Neuronal stem cell (in vitro differentiated cells): ENCODE data around the gene TXNDC11.
A peak's percentile ranks its signal among the peaks of the same experiment; 100 is the strongest.

Source experiments
- DNase-seq: peaks from one replicate; pipeline ENCODE4 v3.0.0-alpha.2; 2013; ENCODE audit warnings: low spot score
- H2AFZ ChIP-seq: one replicate; pipeline ENCODE4 v1.6.1; 2013; ENCODE audit warnings: mild to moderate bottlenecking, low read length, inconsistent platforms
- H2AK5ac ChIP-seq: 2 replicates; pipeline ENCODE4 v1.6.1; 2013; ENCODE audit warnings: low read depth, mild to moderate bottlenecking, inconsistent platforms, low read length, moderate library complexity, mixed read lengths
- H2BK120ac ChIP-seq: 2 replicates; pipeline ENCODE4 v1.6.1; 2013; ENCODE audit warnings: low read depth, mild to moderate bottlenecking, inconsistent platforms, low read length, moderate library complexity, mixed read lengths
- H2BK12ac ChIP-seq: one replicate; pipeline ENCODE4 v1.6.1; 2013; ENCODE audit warnings: low read length, inconsistent platforms
- H2BK15ac ChIP-seq: 2 replicates; pipeline ENCODE4 v1.6.1; 2013; ENCODE audit warnings: mild to moderate bottlenecking, low read length, inconsistent platforms, mixed read lengths
- H2BK5ac ChIP-seq: one replicate; pipeline ENCODE4 v1.6.1; 2013; ENCODE audit warnings: inconsistent platforms, mild to moderate bottlenecking, low read length, moderate library complexity
- H3K14ac ChIP-seq: one replicate; pipeline ENCODE4 v1.6.1; 2013; ENCODE audit warnings: low read length, inconsistent platforms
- H3K18ac ChIP-seq: 2 replicates; pipeline ENCODE4 v1.6.1; 2013; ENCODE audit warnings: low read length, inconsistent platforms
- H3K23ac ChIP-seq: 2 replicates; pipeline ENCODE4 v1.6.1; 2013; ENCODE audit warnings: low read depth, mild to moderate bottlenecking, mixed read lengths, low read length, inconsistent platforms; ENCODE audit not compliant: poor library complexity
- H3K27ac ChIP-seq: replicated peaks from 3 replicates; pipeline ENCODE4 v1.5.1; 2013; ENCODE audit warnings: low read length, inconsistent platforms
- H3K27me3 ChIP-seq, 3 experiments: 2 replicates each; pipeline ENCODE4 v1.6.1; 2013; ENCODE audit warnings: low read length in 3 of 3, mild to moderate bottlenecking in 2 of 3, inconsistent platforms in 1 of 3, low read depth in 1 of 3, mixed read lengths in 1 of 3, moderate library complexity in 1 of 3; ENCODE audit not compliant: control insufficient read depth in 3 of 3, insufficient read depth in 3 of 3
- H3K36me3 ChIP-seq, 2 donors: replicated peaks in 1 of 2; 2 replicates each; pipeline ENCODE4 v1.6.1; 2013; ENCODE audit warnings: low read length in 2 of 2; ENCODE audit not compliant: control insufficient read depth in 2 of 2, insufficient read depth in 2 of 2
- H3K4ac ChIP-seq: 2 replicates; pipeline ENCODE4 v1.6.1; 2013; ENCODE audit warnings: inconsistent platforms, mild to moderate bottlenecking, low read length, moderate library complexity
- H3K4me1 ChIP-seq, 2 donors: 1 replicate in 1 of 2; 2 replicates in 1 of 2; pipeline ENCODE4 v1.6.1; 2013; ENCODE audit warnings: low read length in 2 of 2, low read depth in 1 of 2; ENCODE audit not compliant: control insufficient read depth in 2 of 2, insufficient read depth in 1 of 2
- H3K4me2 ChIP-seq: one replicate; pipeline ENCODE4 v1.6.1; 2013; ENCODE audit warnings: mild to moderate bottlenecking, low read length, inconsistent platforms; ENCODE audit not compliant: insufficient read depth, poor library complexity, severe bottlenecking
- H3K4me3 ChIP-seq, 2 donors: 2 replicates each; pipeline ENCODE4 v1.5.1; 2013; ENCODE audit warnings: low read length in 2 of 2, mild to moderate bottlenecking in 2 of 2, inconsistent platforms in 1 of 2, moderate library complexity in 1 of 2
- H3K79me1 ChIP-seq: one replicate; pipeline ENCODE4 v1.6.1; 2013; ENCODE audit warnings: low read depth, mild to moderate bottlenecking, inconsistent platforms, low read length, moderate library complexity
- H3K9ac ChIP-seq: one replicate; pipeline ENCODE4 v1.6.1; 2013; ENCODE audit warnings: mild to moderate bottlenecking, low read depth, low read length, inconsistent platforms; ENCODE audit not compliant: poor library complexity
- H3K9me3 ChIP-seq, 2 donors: replicated peaks in 1 of 2; 2 replicates each; pipeline versions ENCODE3 to v1.6.1; 2013; ENCODE audit warnings: low read length in 2 of 2, mild to moderate bottlenecking in 2 of 2, inconsistent platforms in 1 of 2, low read depth in 1 of 2, mixed read lengths in 1 of 2, moderate library complexity in 1 of 2; ENCODE audit not compliant: control insufficient read depth in 2 of 2, insufficient read depth in 1 of 2
- H4K8ac ChIP-seq: one replicate; pipeline ENCODE4 v1.6.1; 2013; ENCODE audit warnings: low read depth, mild to moderate bottlenecking, inconsistent platforms, low read length, moderate library complexity
- H4K91ac ChIP-seq: one replicate; pipeline ENCODE4 v1.6.1; 2013; ENCODE audit warnings: low read length, low read depth, mild to moderate bottlenecking, inconsistent platforms; ENCODE audit not compliant: poor library complexity
- WGBS, 2 donors: extraction: QIAGEN DNeasy Blood & Tissue Kit; methylation state at CpG; one replicate each; pipeline ENCODE4 v1.1.7; 2013; ENCODE audit warnings: missing lambda C conversion rate in 2 of 2, mixed read lengths in 1 of 2; ENCODE audit not compliant: insufficient read length in 2 of 2, insufficient replicate concordance in 1 of 2; ENCODE audit errors: extremely low coverage in 2 of 2; 5-methylcytosine and 5-hydroxymethylcytosine counted together

The TXNDC11 gene

DNA sequence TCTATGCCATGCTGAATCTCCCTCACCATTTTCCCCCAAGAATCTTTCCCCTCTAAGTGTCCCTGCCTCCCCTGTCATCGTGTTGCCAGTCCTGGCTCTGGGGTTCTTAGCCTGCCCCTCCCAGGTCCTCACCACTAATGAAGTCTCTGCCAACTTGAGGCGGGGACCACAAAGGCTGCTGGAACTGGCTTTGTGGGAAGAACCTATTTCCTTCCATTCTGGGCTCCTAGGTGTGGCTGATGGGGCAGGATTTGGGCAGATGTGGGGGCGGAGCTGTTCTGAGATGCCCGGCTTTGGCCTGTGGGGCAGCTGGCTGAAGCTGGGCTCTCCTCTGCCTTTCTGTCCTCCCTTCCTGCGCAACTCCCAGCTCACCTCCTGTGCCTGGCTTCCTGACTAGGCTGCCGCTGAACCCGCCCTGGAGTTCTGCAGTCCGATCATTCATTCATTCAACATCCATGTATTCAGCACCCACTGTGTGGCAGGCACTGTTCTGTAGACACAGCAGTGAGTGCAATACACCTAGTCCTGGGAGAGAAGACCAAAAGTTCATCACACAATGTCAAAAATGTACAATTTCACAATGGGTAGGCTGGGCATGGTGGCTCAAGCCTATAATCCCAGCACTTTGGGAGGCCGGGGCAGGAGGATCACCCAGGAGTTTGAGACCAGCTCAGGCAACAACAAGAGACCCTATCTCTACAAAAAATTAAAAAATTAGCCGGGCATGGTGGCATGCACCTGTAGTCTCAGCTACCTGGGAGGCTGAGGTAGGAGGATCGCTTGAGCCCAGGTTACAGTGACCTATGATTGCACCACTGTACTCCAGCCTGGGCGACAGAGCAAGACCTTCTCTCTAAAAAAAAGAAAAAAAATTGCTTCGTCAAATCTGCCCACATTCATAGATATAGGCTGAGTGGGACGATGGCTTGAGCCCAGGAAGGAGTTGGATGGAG, 76.3 kb downstream of the TXNDC11 start:
- H2BK15ac ChIP-seq = peak overlapping the region; percentile 84
- WGBS, 2 donors = no CpG with 5 or more reads among the region's 14 CpGs
- H3K27ac ChIP-seq = no peak overlapping the region
- H3K9me3 ChIP-seq = no peaks in the 10 kb centered on the region
- no peak for DNase-seq
- H3K27me3 ChIP-seq = no peaks in the 10 kb centered on the region
- no peak overlapping the region for H2BK120ac ChIP-seq
- H2AK5ac ChIP-seq = peak overlapping the region; percentile 78
- peak overlapping the region; percentile 21 for H2BK5ac ChIP-seq
- no peak overlapping the region for H4K8ac ChIP-seq
- H3K4me1 ChIP-seq = peaks cover 24 to 29% of the 10 kb centered on the region in 2 donors
- no peak overlapping the region for H3K4me2 ChIP-seq
- no peak overlapping the region for H3K14ac ChIP-seq
- no peak overlapping the region for H3K4ac ChIP-seq
- H2BK12ac ChIP-seq = no peak overlapping the region
- H3K4me3 ChIP-seq = no peak overlapping the region
- H3K79me1 ChIP-seq = peaks cover 18% of the 10 kb centered on the region
- H3K36me3 ChIP-seq = peaks cover 2 to 8% of the 10 kb centered on the region in 2 donors
- H3K23ac ChIP-seq = no peak overlapping the region
- no peak overlapping the region for H3K9ac ChIP-seq
- H2AFZ ChIP-seq = no peak overlapping the region
- H4K91ac ChIP-seq = no peak overlapping the region
- peak overlapping the region; percentile 21 for H3K18ac ChIP-seq

DNA sequence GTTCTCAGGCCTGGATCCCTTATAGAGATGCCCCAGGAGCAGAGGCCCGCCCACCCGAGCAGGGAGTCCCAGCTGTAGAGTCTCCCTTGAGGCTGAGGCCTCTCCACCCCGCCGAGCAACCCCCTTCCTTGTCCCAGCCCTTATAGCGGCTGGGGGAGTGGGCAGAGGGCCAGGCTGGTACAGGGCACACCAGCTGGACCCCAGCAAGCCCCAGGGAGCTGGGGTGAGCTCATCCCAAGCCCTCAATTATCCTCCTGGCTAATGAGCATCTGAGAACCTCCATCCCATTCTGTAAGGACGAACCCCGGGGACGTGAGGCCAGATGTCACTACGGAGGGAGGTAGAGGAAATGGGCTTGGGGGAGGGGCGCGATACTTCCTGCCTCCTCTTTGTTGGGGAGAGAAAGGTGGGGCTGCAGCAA, 77.6 kb downstream of the TXNDC11 start:
- Histone ChIP-seq H3K4me1 (peaks cover 20% of the 10 kb centered on the region in 2 donors), H3K18ac (peak overlapping the region; percentile 70), H3K36me3 (no peaks in the 10 kb centered on the region), H2BK5ac (no peak overlapping the region), H3K4ac (no peak overlapping the region), H4K91ac (no peak overlapping the region), H3K27ac (peak overlapping the region; percentile 37), H2AK5ac (peak overlapping the region; percentile 83), H3K23ac (peak overlapping the region; percentile 85), H3K4me3 (no peak overlapping the region), H3K4me2 (peak overlapping the region; percentile 25), H3K9me3 (no peaks in the 10 kb centered on the region), H4K8ac (no peak overlapping the region), H2BK120ac (no peak overlapping the region), H3K14ac (no peak overlapping the region), H2BK12ac (peak overlapping the region; percentile 84), H2AFZ (peak overlapping the region; percentile 77), H3K9ac (no peak overlapping the region), H2BK15ac (peak overlapping the region; percentile 91), H3K27me3 (no peaks in the 10 kb centered on the region), H3K79me1 (peaks cover 10% of the 10 kb centered on the region)
- no peak for DNase-seq
- WGBS, 2 donors = no CpG with 5 or more reads among the region's 11 CpGs

DNA sequence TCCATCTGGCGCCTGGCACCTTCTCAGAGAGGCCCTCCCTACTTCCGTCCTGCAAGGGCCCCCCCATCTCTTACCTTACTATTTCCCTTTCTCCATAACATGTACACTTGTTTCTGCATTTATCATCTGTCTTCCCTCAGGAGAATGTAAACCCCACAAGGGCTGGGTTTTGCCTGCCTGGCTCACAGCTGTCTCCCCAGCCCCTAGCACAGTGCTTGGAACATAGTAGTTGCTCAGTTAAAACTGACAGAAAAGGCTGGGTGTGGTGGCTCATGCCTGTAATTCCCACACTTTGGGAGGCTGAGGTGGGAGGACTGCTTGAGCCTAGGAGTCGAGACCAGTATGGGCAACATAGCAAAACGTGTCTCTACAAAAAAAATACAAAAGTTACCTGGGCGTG, 80.1 kb downstream of the TXNDC11 start:
- no CpG with 5 or more reads among the region's 5 CpGs for WGBS, 2 donors
- H3K4me3 ChIP-seq = no peak overlapping the region
- no peak overlapping the region for H3K14ac ChIP-seq
- DNase-seq = no peak
- H4K8ac ChIP-seq = no peak overlapping the region
- no peaks in the 10 kb centered on the region for H3K36me3 ChIP-seq
- H3K9me3 ChIP-seq = no peaks in the 10 kb centered on the region
- peaks cover 0 to under 1% (median 0%) of the 10 kb centered on the region in 3 experiments for H3K27me3 ChIP-seq
- no peak overlapping the region for H3K23ac ChIP-seq
- no peak overlapping the region for H3K27ac ChIP-seq
- no peak overlapping the region for H2BK15ac ChIP-seq
- H3K9ac ChIP-seq = no peak overlapping the region
- no peak overlapping the region for H2BK12ac ChIP-seq
- no peak overlapping the region for H2BK120ac ChIP-seq
- no peak overlapping the region for H4K91ac ChIP-seq
- H2BK5ac ChIP-seq = no peak overlapping the region
- H2AK5ac ChIP-seq = no peak overlapping the region
- no peak overlapping the region for H3K4me2 ChIP-seq
- peaks cover 10 to 15% of the 10 kb centered on the region in 2 donors for H3K4me1 ChIP-seq
- no peak overlapping the region for H3K4ac ChIP-seq
- no peak overlapping the region for H2AFZ ChIP-seq
- H3K79me1 ChIP-seq = no peaks in the 10 kb centered on the region
- no peak overlapping the region for H3K18ac ChIP-seq

DNA sequence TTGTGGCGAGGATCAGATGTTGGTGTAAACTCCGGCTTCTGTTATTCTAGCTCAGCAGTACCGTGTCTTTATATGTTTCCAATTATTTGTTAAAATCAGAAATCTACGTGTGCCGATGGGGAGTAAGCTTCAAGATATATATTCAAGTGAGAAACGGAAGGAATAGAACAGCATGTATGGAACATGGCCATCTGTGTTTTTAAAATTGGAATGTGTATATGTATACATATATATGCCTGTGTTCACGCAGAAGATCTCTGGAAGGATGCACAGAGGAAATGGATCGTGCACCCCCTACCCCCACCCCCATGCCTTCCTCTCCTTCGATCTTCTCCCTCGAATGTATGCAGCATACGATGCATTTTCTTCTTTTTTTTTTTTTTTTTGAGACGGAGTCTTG, 82.1 kb downstream of the TXNDC11 start:
- Histone ChIP-seq H2BK5ac (no peak overlapping the region), H4K91ac (no peak overlapping the region), H4K8ac (no peak overlapping the region), H3K14ac (peak overlapping the region; percentile 17), H3K79me1 (no peaks in the 10 kb centered on the region), H2BK15ac (no peak overlapping the region), H3K36me3 (no peaks in the 10 kb centered on the region), H3K27ac (no peak overlapping the region), H3K9me3 (no peaks in the 10 kb centered on the region), H2AFZ (no peak overlapping the region), H3K27me3 (peaks cover 0 to 5% (median 0%) of the 10 kb centered on the region in 3 experiments), H2AK5ac (no peak overlapping the region), H2BK12ac (no peak overlapping the region), H3K4me1 (peaks cover 8 to 15% of the 10 kb centered on the region in 2 donors), H3K18ac (no peak overlapping the region), H3K23ac (no peak overlapping the region), H3K4me3 (no peak overlapping the region), H2BK120ac (no peak overlapping the region), H3K9ac (no peak overlapping the region), H3K4me2 (no peak overlapping the region), H3K4ac (no peak overlapping the region)
- no CpG with 5 or more reads among the region's 12 CpGs for WGBS, 2 donors
- DNase-seq = no peak
